A549 (cell line): Measurements from ENCODE around the gene WRAP53. TPM values are rescaled to one million over a fixed set of nuclear protein-coding genes. Genes with fewer than 3 reads are reported as not detected.

Experiments used
- ATAC-seq, 2 experiments: fragments of 200-7000 bp in 1 of 2; fragments of >200 bp in 1 of 2; cut with Nextera tagmentation in 1 of 2; cut with Tn5 transposase in 1 of 2; 3 replicates each; pipeline versions ENCODE4 v1.8.0 to v1.9.1; 2018 to 2020; ENCODE audit warnings: mild to moderate bottlenecking in 1 of 2, moderate library complexity in 1 of 2
- CTCF ChIA-PET: fragments of 300-600 bp; sonication (Branson Sonifier 250); formaldehyde crosslinking; extraction: SDS; loops from one replicate; lab custom pipeline; 2021; ENCODE audit warnings: antibody characterized with exemption, inconsistent platforms; lab: Yijun Ruan, JAX
- POLR2A ChIA-PET: fragments of 350-600 bp; formaldehyde crosslinking; extraction: SDS; loops from one replicate; lab custom pipeline; 2021; ENCODE audit warnings: antibody characterized with exemption, inconsistent platforms; lab: Yijun Ruan, JAX
- DNase-seq, 2 experiments: peaks; one replicate each; pipeline versions ENCODE4 v3.0.0 to v3.0.0-alpha.2; 2011 to 2016; ENCODE audit warnings: low read depth in 1 of 2, low spot score in 1 of 2
- FAIRE-seq: peaks from 2 replicates; lab custom pipeline; 2011; peaks lifted over from hg19 to GRCh38; lab: Jason Lieb, UNC
- H3K27ac ChIP-seq, 2 experiments: fragments of >200 bp; sonication (Bioruptor Twin); formaldehyde crosslinking; 3 replicates each; pipeline ENCODE4 v1.5.1; 2016 to 2017
- H3K4me1 ChIP-seq: fragments of >200 bp; sonication (Bioruptor Twin); formaldehyde crosslinking; 3 replicates; pipeline ENCODE4 v1.6.1; 2016
- H3K4me2 ChIP-seq: fragments of >200 bp; sonication (Bioruptor Twin); formaldehyde crosslinking; 3 replicates; pipeline ENCODE4 v1.6.1; 2016
- H3K4me3 ChIP-seq: fragments of >200 bp; sonication (Bioruptor Twin); formaldehyde crosslinking; 3 replicates; pipeline ENCODE4 v1.5.1; 2016
- H3K9me3 ChIP-seq: fragments of >200 bp; sonication (Bioruptor Twin); formaldehyde crosslinking; 3 replicates; pipeline ENCODE4 v1.6.1; 2016
- CTCF ChIP-seq: fragments of >200 bp; sonication (Bioruptor Twin); formaldehyde crosslinking; IDR thresholded peaks from 3 replicates; pipeline ENCODE4 v1.5.1; 2016
- EP300 ChIP-seq, 2 experiments: fragments of >200 bp; sonication (Bioruptor Twin); formaldehyde crosslinking; IDR thresholded peaks; 2 replicates in 1 of 2; 3 replicates in 1 of 2; pipeline ENCODE4 v1.6.1; 2016 to 2017
- ESRRA ChIP-seq: fragments of 150-350 bp; IDR thresholded peaks from 2 replicates; pipeline ENCODE4 v1.6.1; 2014; ENCODE audit warnings: mild to moderate bottlenecking, low read length, borderline replicate concordance
- FOSL2 ChIP-seq, 2 experiments: fragments of 450-650 bp in 1 of 2; fragments of >200 bp in 1 of 2; sonication (Bioruptor Twin) in 1 of 2; formaldehyde crosslinking; IDR thresholded peaks; 2 replicates each; pipeline versions ENCODE4 v1.5.0 to v1.6.1; 2016 to 2020; ENCODE audit warnings: mild to moderate bottlenecking in 1 of 2, moderate library complexity in 1 of 2
- HDAC2 ChIP-seq: fragments of 200-600 bp; sonication (generic); IDR thresholded peaks from 2 replicates; pipeline ENCODE4 v1.6.1; 2016
- HMGXB4 ChIP-seq: fragments of 250-450 bp; sonication (Bioruptor Pico); IDR thresholded peaks from 2 replicates; pipeline ENCODE4 v1.5.0; 2021; ENCODE audit warnings: mild to moderate bottlenecking, moderate library complexity, borderline replicate concordance
- JUN ChIP-seq, 2 experiments: fragments of >200 bp; sonication (Bioruptor Twin); formaldehyde crosslinking; IDR thresholded peaks; 2 replicates in 1 of 2; 3 replicates in 1 of 2; pipeline ENCODE4 v1.6.1; 2016 to 2017
- JUNB ChIP-seq: fragments of >200 bp; sonication (Bioruptor Twin); formaldehyde crosslinking; IDR thresholded peaks from 2 replicates; pipeline ENCODE4 v1.6.1; 2016
- MAFK ChIP-seq: fragments of 450-650 bp; IDR thresholded peaks from 2 replicates; pipeline ENCODE4 v1.6.1; 2014; ENCODE audit not compliant: partially characterized antibody
- MAX ChIP-seq: IDR thresholded peaks from 2 replicates; pipeline ENCODE4 v1.6.1; 2012
- RNF2 ChIP-seq: fragments of 200-600 bp; sonication (generic); IDR thresholded peaks from 2 replicates; pipeline ENCODE4 v1.6.1; 2016; ENCODE audit warnings: low read depth, mild to moderate bottlenecking, antibody characterized with exemption, moderate library complexity, borderline replicate concordance
- SMC3 ChIP-seq: fragments of >200 bp; sonication (Bioruptor Twin); formaldehyde crosslinking; IDR thresholded peaks from 3 replicates; pipeline ENCODE4 v1.6.1; 2018; ENCODE audit warnings: inconsistent platforms
- SREBF2 ChIP-seq: fragments of 450-650 bp; IDR thresholded peaks from 2 replicates; pipeline ENCODE4 v1.6.1; 2014; ENCODE audit warnings: mild to moderate bottlenecking, moderate library complexity
- TFCP2L1 ChIP-seq: fragments of 250-450 bp; sonication (Bioruptor Pico); IDR thresholded peaks from 2 replicates; pipeline ENCODE4 v1.5.0; 2021; ENCODE audit warnings: mild to moderate bottlenecking
- USF2 ChIP-seq: fragments of 450-650 bp; IDR thresholded peaks from 2 replicates; pipeline ENCODE4 v1.6.1; 2014; ENCODE audit warnings: antibody characterized with exemption
- WGBS: methylation state at CpG from one replicate; pipeline ENCODE4 v1.1.6; 2017; ENCODE audit errors: missing lambda C conversion rate; 5-methylcytosine and 5-hydroxymethylcytosine counted together
- polyA plus RNA-seq, 4 experiments: library from polyadenylated mRNA; depleted of rRNA in 3 of 4; stranded (reverse); fragments of >200 nt; fragmentation: RNase III in 1 of 4; extraction: RNeasy Plus Mini Kit Qiagen cat#74134 plus additional on column Dnase treatment in 1 of 4; gene quantifications; 2 replicates in 3 of 4; 3 replicates in 1 of 4; pipeline ENCODE4 v1.2.3, GENCODE V29; 2011 to 2017

Gene WRAP53
- polyA plus RNA-seq, 2 of the 4 experiments (the other 2 are of a cell fraction): 15.9 to 34.0 TPM

- WGBS: 38% methylated on average over 7 of the region's 7 CpGs
- peak; percentile 70 to 75 for DNase-seq
- FAIRE-seq: no peak
- ChIA-PET POLR2A (interaction anchor here (1.4 kb wide), 1 partner anchor 111 kb away, joined by 3 read pairs; the partner anchor contains the start of gene NAA38), CTCF (interaction anchor here (0.8 to 8.4 kb wide), 8 partner anchors 11 to 295 kb away, joined by 3 to 114 read pairs (median 22); partner anchors contain the start of genes KDM6B and NAA38)
- peak overlapping the region; percentile 30 for H3K4me2 ChIP-seq
- no peak overlapping the region for H3K4me3 ChIP-seq
- H3K9me3 ChIP-seq: peaks cover 8% of the 10 kb centered on the region; the same call in 1 of the 3 replicates
- peak overlapping the region in 1 of 2 experiments; percentile 24; a peak in 3 of 6 replicates for H3K27ac ChIP-seq
- ATAC-seq: peak; percentile 55 to 65; a peak in 5 of 6 replicates
- H3K4me1 ChIP-seq: peaks cover 12% of the 10 kb centered on the region
- peak; percentile 13; the same call in 1 of the 3 replicates for TF ChIP-seq CTCF
- peak; percentile 40 for TF ChIP-seq MAFK
- TF ChIP-seq JUNB: no peak
- TF ChIP-seq FOSL2 (IDR thresholded peaks at IDR 0.05): peak; percentile 52
- TF ChIP-seq FOSL2 (CRISPR knock-in tag; IDR thresholded peaks at IDR 0.05): peak; percentile 88
- TF ChIP-seq USF2: peak; percentile 82
Measured at GRCh38 chr17:7745748-7746470, 57.6 kb downstream of the WRAP53 start.

- TF ChIP-seq SMC3: no peak
- TF ChIP-seq EP300 (IDR thresholded peaks at IDR 0.05): no peak
- no peak for TF ChIP-seq SREBF2
- TF ChIP-seq TFCP2L1: no peak
- TF ChIP-seq MAX: no peak
- no peak for TF ChIP-seq HDAC2
- no peak for TF ChIP-seq JUNB
- TF ChIP-seq JUN (IDR thresholded peaks at IDR 0.05): no peak
- no peak for TF ChIP-seq HMGXB4 (CRISPR knock-in tag)
- TF ChIP-seq RNF2: no peak
- no peak for TF ChIP-seq ESRRA
- CTCF ChIA-PET: interaction anchor here (0.9 to 8.4 kb wide), 17 partner anchors 8 to 326 kb away, joined by 3 to 114 read pairs (median 5); partner anchors contain the start of genes KDM6B, NAA38, TP53 and WRAP53
- H3K4me2 ChIP-seq: no peak overlapping the region
- WGBS: 53% methylated on average over 4 of the region's 4 CpGs
- H3K4me1 ChIP-seq: peaks cover 12% of the 10 kb centered on the region
- DNase-seq (no peak), ATAC-seq (no peak), FAIRE-seq (peak; percentile 87)
- no peak overlapping the region for H3K4me3 ChIP-seq
- POLR2A ChIA-PET: interaction anchor here (0.6 kb wide), 1 partner anchor 96 kb away, joined by 4 read pairs; no protein-coding TSS in a partner anchor
- no peak overlapping the region for H3K27ac ChIP-seq
- peaks cover 8% of the 10 kb centered on the region; the same call in 1 of the 3 replicates for H3K9me3 ChIP-seq
Measured at GRCh38 chr17:7747635-7748071, 59.4 kb downstream of the WRAP53 start.
